Measurements from ENCODE around the gene MPDZ. TPM values are rescaled to one million over a fixed set of nuclear protein-coding genes. Genes with fewer than 3 reads are reported as not detected.

The MPDZ gene
- polyA plus RNA-seq, 2 donors: 2.9 to 3.2 TPM

- no peaks in the 10 kb centered on the region for H3K36me3 ChIP-seq (ENCODE audit: control insufficient read depth in 2 of 2, insufficient read depth in 2 of 2, low read length in 1 of 2)
- H3K4me3 ChIP-seq (ENCODE audit: low read depth in 1 of 2, low read length in 2 of 2): no peak overlapping the region
- H3K27ac ChIP-seq (ENCODE audit: low read depth in 2 of 2, low read length in 1 of 2): no peak overlapping the region
- H3K27me3 ChIP-seq (ENCODE audit: control insufficient read depth in 1 of 2, insufficient read depth in 2 of 2, low read length in 2 of 2): no peaks in the 10 kb centered on the region
- WGBS, 2 donors: 12 to 24% methylated on average over 1 of the region's 1 CpG
- no peaks in the 10 kb centered on the region for H3K9me3 ChIP-seq (ENCODE audit: control insufficient read depth in 2 of 2, insufficient read depth in 1 of 2, low read depth in 1 of 2, low read length in 1 of 2)
- no peaks in the 10 kb centered on the region for H3K4me1 ChIP-seq (ENCODE audit: control insufficient read depth in 2 of 2, insufficient read depth in 2 of 2, low read length in 1 of 2)
Observed at GRCh38 chr9:13083963-13084528, 195.4 kb downstream of the MPDZ start.

- Histone ChIP-seq H3K36me3 (ENCODE audit: control insufficient read depth in 2 of 2, insufficient read depth in 2 of 2, low read length in 1 of 2) (no peaks in the 10 kb centered on the region), H3K9me3 (ENCODE audit: control insufficient read depth in 2 of 2, insufficient read depth in 1 of 2, low read depth in 1 of 2, low read length in 1 of 2) (no peaks in the 10 kb centered on the region), H3K27ac (ENCODE audit: low read depth in 2 of 2, low read length in 1 of 2) (no peak overlapping the region), H3K4me1 (ENCODE audit: control insufficient read depth in 2 of 2, insufficient read depth in 2 of 2, low read length in 1 of 2) (no peaks in the 10 kb centered on the region), H3K27me3 (ENCODE audit: control insufficient read depth in 1 of 2, insufficient read depth in 2 of 2, low read length in 2 of 2) (no peaks in the 10 kb centered on the region), H3K4me3 (ENCODE audit: low read depth in 1 of 2, low read length in 2 of 2) (no peak overlapping the region)
- WGBS, 2 donors: 49 to 72% methylated on average over 2 of the region's 2 CpGs
Observed at GRCh38 chr9:13083366-13083765, 196.1 kb downstream of the MPDZ start.

GRCh38 chr9:13082796-13083195, 196.7 kb downstream of the MPDZ start:
- H3K36me3 ChIP-seq (ENCODE audit: control insufficient read depth in 2 of 2, insufficient read depth in 2 of 2, low read length in 1 of 2): no peaks in the 10 kb centered on the region
- no peaks in the 10 kb centered on the region for H3K4me1 ChIP-seq (ENCODE audit: control insufficient read depth in 2 of 2, insufficient read depth in 2 of 2, low read length in 1 of 2)
- WGBS, 2 donors: 54 to 66% methylated on average over 2 of the region's 2 CpGs
- H3K27ac ChIP-seq (ENCODE audit: low read depth in 2 of 2, low read length in 1 of 2): no peak overlapping the region
- no peak overlapping the region for H3K4me3 ChIP-seq (ENCODE audit: low read depth in 1 of 2, low read length in 2 of 2)
- no peaks in the 10 kb centered on the region for H3K27me3 ChIP-seq (ENCODE audit: control insufficient read depth in 1 of 2, insufficient read depth in 2 of 2, low read length in 2 of 2)
- H3K9me3 ChIP-seq (ENCODE audit: control insufficient read depth in 2 of 2, insufficient read depth in 1 of 2, low read depth in 1 of 2, low read length in 1 of 2): no peaks in the 10 kb centered on the region

- Histone ChIP-seq H3K36me3 (ENCODE audit: control insufficient read depth in 2 of 2, insufficient read depth in 2 of 2, low read length in 1 of 2) (no peaks in the 10 kb centered on the region), H3K4me3 (ENCODE audit: low read depth in 1 of 2, low read length in 2 of 2) (no peak overlapping the region), H3K27me3 (ENCODE audit: control insufficient read depth in 1 of 2, insufficient read depth in 2 of 2, low read length in 2 of 2) (no peaks in the 10 kb centered on the region), H3K4me1 (ENCODE audit: control insufficient read depth in 2 of 2, insufficient read depth in 2 of 2, low read length in 1 of 2) (no peaks in the 10 kb centered on the region), H3K9me3 (ENCODE audit: control insufficient read depth in 2 of 2, insufficient read depth in 1 of 2, low read depth in 1 of 2, low read length in 1 of 2) (peaks cover 0 to 4% of the 10 kb centered on the region in 2 donors), H3K27ac (ENCODE audit: low read depth in 2 of 2, low read length in 1 of 2) (no peak overlapping the region)
- 89 to 91% methylated on average over 1 of the region's 1 CpG for WGBS, 2 donors
Observed at GRCh38 chr9:13078164-13078563, 201.3 kb downstream of the MPDZ start.

GRCh38 chr9:13076616-13077015, 202.9 kb downstream of the MPDZ start:
- H3K4me3 ChIP-seq (ENCODE audit: low read depth in 1 of 2, low read length in 2 of 2): no peak overlapping the region
- no peaks in the 10 kb centered on the region for H3K27me3 ChIP-seq (ENCODE audit: control insufficient read depth in 1 of 2, insufficient read depth in 2 of 2, low read length in 2 of 2)
- H3K27ac ChIP-seq (ENCODE audit: low read depth in 2 of 2, low read length in 1 of 2): no peak overlapping the region
- no peaks in the 10 kb centered on the region for H3K36me3 ChIP-seq (ENCODE audit: control insufficient read depth in 2 of 2, insufficient read depth in 2 of 2, low read length in 1 of 2)
- peaks cover 0 to 4% of the 10 kb centered on the region in 2 donors for H3K9me3 ChIP-seq (ENCODE audit: control insufficient read depth in 2 of 2, insufficient read depth in 1 of 2, low read depth in 1 of 2, low read length in 1 of 2)
- no peaks in the 10 kb centered on the region for H3K4me1 ChIP-seq (ENCODE audit: control insufficient read depth in 2 of 2, insufficient read depth in 2 of 2, low read length in 1 of 2)

- H3K27ac ChIP-seq (ENCODE audit: low read depth in 2 of 2, low read length in 1 of 2): no peak overlapping the region
- H3K4me3 ChIP-seq (ENCODE audit: low read depth in 1 of 2, low read length in 2 of 2): no peak overlapping the region
- H3K4me1 ChIP-seq (ENCODE audit: control insufficient read depth in 2 of 2, insufficient read depth in 2 of 2, low read length in 1 of 2): no peaks in the 10 kb centered on the region
- peaks cover 0 to 4% of the 10 kb centered on the region in 2 donors for H3K9me3 ChIP-seq (ENCODE audit: control insufficient read depth in 2 of 2, insufficient read depth in 1 of 2, low read depth in 1 of 2, low read length in 1 of 2)
- H3K27me3 ChIP-seq (ENCODE audit: control insufficient read depth in 1 of 2, insufficient read depth in 2 of 2, low read length in 2 of 2): no peaks in the 10 kb centered on the region
- H3K36me3 ChIP-seq (ENCODE audit: control insufficient read depth in 2 of 2, insufficient read depth in 2 of 2, low read length in 1 of 2): no peaks in the 10 kb centered on the region
Observed at GRCh38 chr9:13071921-13072320, 207.6 kb downstream of the MPDZ start.

- no peak overlapping the region for H3K27ac ChIP-seq (ENCODE audit: low read depth in 2 of 2, low read length in 1 of 2)
- H3K36me3 ChIP-seq (ENCODE audit: control insufficient read depth in 2 of 2, insufficient read depth in 2 of 2, low read length in 1 of 2): no peaks in the 10 kb centered on the region
- H3K4me1 ChIP-seq (ENCODE audit: control insufficient read depth in 2 of 2, insufficient read depth in 2 of 2, low read length in 1 of 2): no peaks in the 10 kb centered on the region
- H3K27me3 ChIP-seq (ENCODE audit: control insufficient read depth in 1 of 2, insufficient read depth in 2 of 2, low read length in 2 of 2): no peaks in the 10 kb centered on the region
- no peak overlapping the region for H3K4me3 ChIP-seq (ENCODE audit: low read depth in 1 of 2, low read length in 2 of 2)
- 89 to 91% methylated on average over 12 of the region's 12 CpGs for WGBS, 2 donors
- peaks cover 0 to 4% of the 10 kb centered on the region in 2 donors for H3K9me3 ChIP-seq (ENCODE audit: control insufficient read depth in 2 of 2, insufficient read depth in 1 of 2, low read depth in 1 of 2, low read length in 1 of 2)
Observed at GRCh38 chr9:13070612-13071595, 208.6 kb downstream of the MPDZ start.

- Histone ChIP-seq H3K27me3 (ENCODE audit: control insufficient read depth in 1 of 2, insufficient read depth in 2 of 2, low read length in 2 of 2) (no peaks in the 10 kb centered on the region), H3K36me3 (ENCODE audit: control insufficient read depth in 2 of 2, insufficient read depth in 2 of 2, low read length in 1 of 2) (no peaks in the 10 kb centered on the region), H3K4me3 (ENCODE audit: low read depth in 1 of 2, low read length in 2 of 2) (no peak overlapping the region), H3K9me3 (ENCODE audit: control insufficient read depth in 2 of 2, insufficient read depth in 1 of 2, low read depth in 1 of 2, low read length in 1 of 2) (peaks cover 0 to 4% of the 10 kb centered on the region in 2 donors), H3K4me1 (ENCODE audit: control insufficient read depth in 2 of 2, insufficient read depth in 2 of 2, low read length in 1 of 2) (no peaks in the 10 kb centered on the region), H3K27ac (ENCODE audit: low read depth in 2 of 2, low read length in 1 of 2) (no peak overlapping the region)
- WGBS, 2 donors: 51 to 69% methylated on average over 3 of the region's 3 CpGs
Observed at GRCh38 chr9:13069498-13069897, 210.0 kb downstream of the MPDZ start.

- no peak overlapping the region for H3K4me3 ChIP-seq (ENCODE audit: low read depth in 1 of 2, low read length in 2 of 2)
- H3K27me3 ChIP-seq (ENCODE audit: control insufficient read depth in 1 of 2, insufficient read depth in 2 of 2, low read length in 2 of 2): peaks cover 0 to 2% of the 10 kb centered on the region in 2 donors
- 17 to 31% methylated on average over 1 of the region's 1 CpG for WGBS, 2 donors
- no peaks in the 10 kb centered on the region for H3K4me1 ChIP-seq (ENCODE audit: control insufficient read depth in 2 of 2, insufficient read depth in 2 of 2, low read length in 1 of 2)
- no peaks in the 10 kb centered on the region for H3K9me3 ChIP-seq (ENCODE audit: control insufficient read depth in 2 of 2, insufficient read depth in 1 of 2, low read depth in 1 of 2, low read length in 1 of 2)
- no peaks in the 10 kb centered on the region for H3K36me3 ChIP-seq (ENCODE audit: control insufficient read depth in 2 of 2, insufficient read depth in 2 of 2, low read length in 1 of 2)
- no peak overlapping the region for H3K27ac ChIP-seq (ENCODE audit: low read depth in 2 of 2, low read length in 1 of 2)
Observed at GRCh38 chr9:13064676-13065075, 214.8 kb downstream of the MPDZ start.

All from esophagus (tissue), 2 donors.